HG03575 (cell line): ENCODE data around the gene NHSL2.
"Not testable (repeated sequence)": the region's sequence is repeated elsewhere in the genome, so short reads cannot be mapped to it uniquely, and the experiment has no call there.

Experiments used
- ATAC-seq: cut with Tn5 transposase; IDR thresholded peaks from one replicate; pipeline ENCODE4 v1.9.1; 2021; ENCODE audit not compliant: unreplicated experiment, insufficient number of reproducible peaks, low FRiP score; ENCODE audit errors: extremely low read depth

Gene NHSL2

GRCh38 chrX:72052415-72053090 is 141.9 kb downstream of the NHSL2 start:
- no peak for ATAC-seq

DNA sequence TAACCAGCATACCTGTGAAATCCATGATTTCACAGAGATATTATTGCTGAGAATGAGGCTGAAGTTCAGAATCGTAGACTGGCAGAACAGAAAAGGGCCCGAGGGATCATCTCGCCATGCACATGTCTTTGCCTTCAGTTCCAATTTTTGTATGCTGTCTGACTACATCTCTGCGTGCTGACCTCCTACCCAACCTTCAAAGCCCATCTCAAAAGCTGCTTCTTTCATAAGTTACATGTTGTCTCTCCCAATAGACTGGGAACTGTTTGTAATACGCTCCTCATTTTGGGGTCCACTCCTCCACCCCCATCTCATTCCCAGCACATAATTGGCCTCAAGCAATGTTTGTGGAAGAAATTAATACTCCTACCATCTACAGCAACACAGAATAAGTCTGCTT is 142.9 kb downstream of the NHSL2 start:
- ATAC-seq = no peak

- no peak for ATAC-seq
These were observed 144.3 kb downstream of the NHSL2 start for GRCh38 chrX:72054779-72055489.

DNA sequence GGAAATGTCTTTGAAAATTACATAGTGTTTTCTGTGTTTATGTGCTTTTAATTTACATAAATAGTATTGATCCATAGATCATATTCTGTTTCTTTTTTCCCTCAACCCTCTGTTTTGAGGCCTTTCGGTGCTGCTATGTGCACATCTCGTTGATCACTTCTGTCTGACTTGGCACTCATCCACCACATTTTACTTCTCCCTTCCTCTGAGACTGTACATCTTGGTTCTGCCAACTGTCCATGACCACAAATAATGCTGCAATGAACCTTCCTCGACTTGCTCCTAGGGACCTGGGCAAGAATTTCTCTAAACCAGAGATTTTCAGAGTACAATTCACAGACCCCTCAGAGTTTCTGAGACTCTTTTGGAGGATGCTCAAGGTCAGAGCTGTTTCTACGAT is 146.7 kb downstream of the NHSL2 start:
- no peak for ATAC-seq

DNA sequence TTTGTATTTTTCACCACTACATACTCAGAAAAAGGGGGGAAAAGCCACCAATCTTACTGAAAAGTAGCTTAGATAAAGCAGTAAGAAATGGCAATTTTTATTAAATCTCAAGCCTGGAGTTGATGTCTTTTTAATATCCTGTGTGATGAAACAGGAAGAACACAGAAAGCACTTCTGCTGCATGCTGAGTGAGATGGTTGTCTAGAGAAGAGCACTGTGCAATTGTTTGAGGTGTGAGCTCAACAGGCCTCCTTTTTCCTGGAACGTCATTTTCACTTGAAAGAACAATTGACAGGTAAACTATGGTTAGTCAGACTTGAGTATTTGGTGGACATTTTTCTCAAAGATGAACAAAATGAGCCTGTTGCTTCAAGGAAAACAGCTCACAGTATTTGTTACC is 147.2 kb downstream of the NHSL2 start:
- ATAC-seq = no peak

- not testable (repeated sequence) for ATAC-seq
These were observed 147.7 kb downstream of the NHSL2 start for GRCh38 chrX:72058346-72058745.

GRCh38 chrX:72060196-72060920 is 149.7 kb downstream of the NHSL2 start:
- no peak for ATAC-seq

GRCh38 chrX:72060921-72061490 is 150.4 kb downstream of the NHSL2 start:
- ATAC-seq = no peak

DNA sequence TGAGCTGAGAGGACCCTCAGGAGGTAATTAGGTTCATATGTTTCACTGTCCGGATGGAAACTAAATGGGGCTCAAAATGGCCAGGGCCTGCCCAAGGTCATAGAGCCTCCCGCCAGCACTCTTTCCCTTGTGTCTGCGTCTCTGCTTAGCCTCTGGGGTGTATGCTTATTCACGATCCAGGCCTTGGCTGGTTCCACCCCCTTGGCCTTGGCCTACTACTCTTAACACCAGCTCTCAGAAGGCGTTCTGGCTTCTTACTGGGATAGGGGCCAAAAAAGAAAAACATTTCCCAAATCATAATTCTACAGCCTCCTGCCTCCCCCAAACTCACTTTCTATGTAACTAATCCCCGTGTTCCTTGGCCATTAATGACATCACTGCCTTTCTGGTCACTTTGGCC is 152.3 kb downstream of the NHSL2 start:
- no peak for ATAC-seq

DNA sequence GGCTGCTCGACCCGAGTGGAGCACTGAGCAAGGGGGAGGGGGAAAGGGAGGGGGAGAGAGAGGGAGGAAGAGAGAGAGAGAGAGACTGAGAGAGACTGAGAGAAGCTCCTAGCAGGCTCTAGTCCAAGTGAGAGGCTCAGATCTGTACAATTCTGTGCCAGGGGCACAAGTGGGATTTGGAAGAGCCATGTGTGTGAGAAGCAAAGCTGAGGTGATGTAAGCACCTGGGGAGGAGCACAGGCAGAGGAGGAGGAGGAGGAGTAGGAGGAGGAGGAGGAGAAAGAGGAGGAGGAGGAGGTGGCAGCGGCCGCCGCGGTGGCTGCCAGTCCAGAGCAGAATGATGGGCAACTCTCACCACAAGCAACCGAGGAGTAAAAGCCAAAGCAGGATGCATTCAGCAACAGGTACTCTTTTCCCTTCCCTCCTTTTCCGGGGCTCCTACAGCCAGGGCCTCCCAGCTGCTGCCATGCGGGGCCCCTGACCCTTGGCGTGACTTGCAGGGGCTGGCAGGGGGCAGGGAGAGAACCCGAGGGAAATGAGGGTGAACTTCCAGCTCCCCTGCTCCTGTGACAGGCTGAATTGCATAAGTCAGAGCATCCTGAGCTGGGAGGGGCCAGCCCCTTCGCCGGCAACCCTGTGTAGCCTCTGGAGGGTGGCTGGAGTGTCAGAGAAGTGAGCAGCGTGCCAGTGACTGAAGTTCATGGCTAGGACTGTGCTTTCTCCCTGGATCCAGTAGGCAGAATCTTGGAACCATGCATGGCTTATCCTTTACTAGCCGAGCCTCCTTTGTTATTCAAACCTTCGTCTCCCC is 158.9 kb downstream of the NHSL2 start:
- no peak for ATAC-seq

- ATAC-seq = no peak
These were observed 160.6 kb downstream of the NHSL2 start for GRCh38 chrX:72071213-72071612.

DNA sequence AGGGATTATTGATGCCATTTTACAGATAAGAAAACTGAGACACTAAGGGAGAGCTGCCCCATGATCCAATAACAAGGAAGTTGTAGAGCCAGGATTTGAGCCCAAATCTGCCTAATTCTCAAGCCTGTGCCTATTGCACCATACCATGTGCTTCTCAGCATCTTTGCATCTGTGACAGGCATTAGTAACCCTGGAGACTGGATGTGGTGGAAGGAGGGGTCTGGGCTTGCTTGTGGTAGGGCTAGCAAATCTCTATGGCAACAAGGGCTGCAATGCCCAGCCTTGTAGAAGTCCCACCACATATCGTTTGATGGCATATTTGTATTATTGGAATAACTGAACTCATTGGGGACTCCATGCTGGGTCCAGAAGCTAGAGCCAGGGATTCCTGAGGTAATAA is 163.0 kb downstream of the NHSL2 start:
- no peak for ATAC-seq

DNA sequence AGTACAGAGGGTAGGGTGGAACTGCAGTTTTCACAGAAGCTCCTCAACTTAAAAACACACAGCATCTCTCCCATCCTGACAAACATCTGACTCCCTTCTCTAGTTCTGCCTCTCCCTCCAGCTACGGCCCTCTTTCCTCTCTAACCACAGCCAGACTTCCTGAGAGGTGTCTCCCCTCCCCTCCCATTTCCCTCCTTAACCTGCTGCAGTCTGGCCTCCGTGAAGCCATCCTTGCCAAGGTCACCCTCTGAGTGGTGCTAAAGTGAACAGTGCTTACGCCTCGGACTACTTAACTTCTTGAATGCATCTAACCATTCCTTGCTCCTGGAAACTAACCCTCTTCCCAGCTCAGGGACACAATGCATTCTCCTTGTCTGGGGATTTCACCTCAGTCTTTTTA is 167.8 kb downstream of the NHSL2 start:
- no peak for ATAC-seq

- no peak for ATAC-seq
These were observed 169.0 kb downstream of the NHSL2 start for GRCh38 chrX:72079607-72080006.

DNA sequence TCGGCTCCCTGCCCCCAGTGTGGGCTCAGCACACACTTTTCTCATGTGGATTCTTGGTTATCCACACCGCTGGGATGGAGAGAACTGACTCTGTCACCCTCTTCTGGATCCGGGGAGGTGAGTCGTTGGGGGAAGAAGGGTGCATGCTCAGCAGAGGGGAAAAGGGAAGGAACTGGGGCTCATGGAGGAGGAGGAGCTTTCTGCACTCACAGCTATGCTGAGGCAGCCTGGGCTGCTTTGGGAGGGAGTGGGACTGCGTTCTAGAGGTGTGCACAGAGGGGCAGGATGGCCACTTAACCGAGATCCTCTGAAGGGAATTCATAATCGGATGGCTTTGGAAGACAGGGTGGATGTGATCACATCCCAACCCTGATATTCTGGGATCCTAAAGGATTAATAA is 169.5 kb downstream of the NHSL2 start:
- no peak for ATAC-seq

- ATAC-seq = no peak
These were observed 170.2 kb downstream of the NHSL2 start for GRCh38 chrX:72080800-72081199.

GRCh38 chrX:72081605-72082320 is 171.1 kb downstream of the NHSL2 start:
- ATAC-seq = no peak

DNA sequence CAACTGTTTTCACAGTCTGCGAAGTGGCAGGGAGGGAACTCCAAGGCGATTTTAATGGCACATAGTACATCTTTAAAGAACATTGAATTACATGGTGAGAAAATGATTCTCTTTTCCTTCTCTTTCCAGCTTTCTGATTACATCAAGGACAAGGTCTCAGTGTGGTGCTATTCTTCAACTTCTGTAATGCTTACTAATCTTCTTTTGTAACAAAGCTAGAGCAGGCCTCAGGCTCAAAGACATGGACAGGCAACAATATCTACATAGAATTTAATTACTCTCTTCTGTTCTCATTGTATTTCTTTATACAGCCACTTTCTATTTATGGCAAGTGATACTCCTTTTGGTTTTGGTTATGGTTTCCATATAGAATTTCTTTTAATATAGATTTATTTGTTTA is 172.6 kb downstream of the NHSL2 start:
- ATAC-seq = no peak
